Retinal pigment epithelial cell (primary cell): ENCODE measurements around the gene TUBB1.

Experiments
- DNase-seq: peaks from one replicate; pipeline ENCODE4 v3.0.0-alpha.2; 2010; ENCODE audit warnings: low read depth
- H3K4me3 ChIP-seq: 2 replicates; pipeline ENCODE4 v1.5.1; 2011; ENCODE audit warnings: mild to moderate bottlenecking, low read length, control low read depth, moderate library complexity
- TF ChIP-seq, protein P1 (sequence below): conservative IDR thresholded peaks from 2 replicates; pipeline ENCODE4 v1.5.1; 2011; ENCODE audit warnings: low read depth, low read length, control low read depth, inconsistent platforms

Gene TUBB1

DNA sequence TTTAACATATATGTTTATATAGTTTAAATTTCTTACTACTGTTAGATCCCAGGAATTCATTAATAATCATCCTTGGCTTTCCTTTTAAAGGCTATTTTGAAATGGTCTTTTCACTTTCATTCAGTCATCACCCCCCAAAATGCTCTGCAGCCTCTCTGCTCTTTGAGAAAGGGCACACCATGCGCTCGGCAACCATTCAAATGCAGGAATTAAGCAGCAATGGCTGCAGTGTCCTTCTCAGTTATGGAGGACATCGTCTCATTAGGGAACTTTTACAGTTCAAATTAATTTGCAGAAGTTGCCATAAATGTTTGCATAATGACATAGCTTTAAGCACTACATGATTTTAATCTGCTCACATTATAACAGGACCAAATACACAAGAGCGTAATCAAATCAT, 6.3 kb downstream of the TUBB1 start:
- no peak for DNase-seq
- no peak overlapping the region for H3K4me3 ChIP-seq
- TF ChIP-seq, protein P1, sequence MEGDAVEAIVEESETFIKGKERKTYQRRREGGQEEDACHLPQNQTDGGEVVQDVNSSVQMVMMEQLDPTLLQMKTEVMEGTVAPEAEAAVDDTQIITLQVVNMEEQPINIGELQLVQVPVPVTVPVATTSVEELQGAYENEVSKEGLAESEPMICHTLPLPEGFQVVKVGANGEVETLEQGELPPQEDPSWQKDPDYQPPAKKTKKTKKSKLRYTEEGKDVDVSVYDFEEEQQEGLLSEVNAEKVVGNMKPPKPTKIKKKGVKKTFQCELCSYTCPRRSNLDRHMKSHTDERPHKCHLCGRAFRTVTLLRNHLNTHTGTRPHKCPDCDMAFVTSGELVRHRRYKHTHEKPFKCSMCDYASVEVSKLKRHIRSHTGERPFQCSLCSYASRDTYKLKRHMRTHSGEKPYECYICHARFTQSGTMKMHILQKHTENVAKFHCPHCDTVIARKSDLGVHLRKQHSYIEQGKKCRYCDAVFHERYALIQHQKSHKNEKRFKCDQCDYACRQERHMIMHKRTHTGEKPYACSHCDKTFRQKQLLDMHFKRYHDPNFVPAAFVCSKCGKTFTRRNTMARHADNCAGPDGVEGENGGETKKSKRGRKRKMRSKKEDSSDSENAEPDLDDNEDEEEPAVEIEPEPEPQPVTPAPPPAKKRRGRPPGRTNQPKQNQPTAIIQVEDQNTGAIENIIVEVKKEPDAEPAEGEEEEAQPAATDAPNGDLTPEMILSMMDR: no peak

DNA sequence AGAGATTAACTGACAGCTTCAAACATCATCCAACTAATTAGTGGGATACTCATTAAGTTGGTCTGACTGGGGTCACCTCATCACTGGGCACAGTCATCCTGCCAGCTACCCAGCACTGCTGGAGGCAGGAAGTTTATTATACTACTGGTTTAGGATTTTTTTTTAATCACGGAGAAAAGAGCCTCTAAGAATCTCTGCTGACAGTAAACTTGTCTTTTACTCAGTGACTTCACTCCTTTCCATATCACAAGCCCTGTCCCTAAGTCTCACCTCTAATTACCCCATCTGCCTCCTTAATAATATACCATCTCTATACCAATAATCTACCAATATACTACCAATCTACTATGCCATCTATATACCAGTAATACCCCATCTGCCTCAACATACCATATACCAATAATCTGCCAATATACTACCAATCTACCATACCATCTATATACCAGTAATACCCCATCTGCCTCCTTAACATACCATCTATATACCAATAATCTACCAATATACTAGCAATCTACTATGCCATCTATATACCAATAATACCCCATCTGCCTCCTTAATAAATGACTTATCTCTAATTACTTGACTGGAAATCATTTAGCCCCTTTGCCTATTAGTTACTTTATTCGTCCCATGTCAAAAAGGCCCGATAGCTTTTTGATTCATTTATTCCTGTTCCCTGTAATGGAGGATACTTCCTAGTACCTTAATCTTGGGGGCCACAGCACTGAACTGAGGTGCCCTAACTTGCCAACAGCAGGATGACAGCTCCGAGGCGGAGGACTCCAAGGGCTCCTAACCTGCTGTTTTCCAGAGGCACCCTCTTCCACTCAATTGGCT, 7.9 kb downstream of the TUBB1 start:
- TF ChIP-seq, protein P1: no peak
- DNase-seq: no peak
- H3K4me3 ChIP-seq: no peak overlapping the region

DNA sequence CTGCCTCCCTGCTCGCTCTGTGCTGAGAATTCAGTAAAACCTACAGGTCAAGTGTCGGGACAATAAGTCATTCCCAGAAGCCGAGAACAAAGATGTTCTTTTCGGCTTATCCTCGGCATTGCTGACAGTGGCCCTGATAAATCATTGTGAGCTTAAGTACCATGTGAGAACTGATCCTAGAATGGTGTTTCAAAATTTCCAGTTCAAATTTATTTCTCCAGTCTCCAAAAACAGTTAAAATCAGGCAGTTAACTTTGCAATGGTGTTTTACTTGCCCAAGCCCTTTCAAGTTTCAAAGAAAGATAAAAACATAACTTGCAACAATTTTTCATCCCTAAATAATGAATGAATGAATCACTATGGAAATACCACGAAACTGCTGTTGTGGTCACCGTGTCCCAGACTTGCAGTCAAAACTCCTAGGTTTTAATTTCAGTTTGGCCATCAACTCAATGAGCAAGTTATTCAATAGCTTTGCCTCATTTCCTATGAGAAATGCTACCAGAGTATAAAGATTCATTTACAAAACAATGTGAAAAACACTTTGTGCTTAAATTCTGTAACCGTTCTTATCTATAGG, 8.6 kb downstream of the TUBB1 start:
- DNase-seq: no peak
- no peak overlapping the region for H3K4me3 ChIP-seq
- TF ChIP-seq, protein P1: no peak

DNA sequence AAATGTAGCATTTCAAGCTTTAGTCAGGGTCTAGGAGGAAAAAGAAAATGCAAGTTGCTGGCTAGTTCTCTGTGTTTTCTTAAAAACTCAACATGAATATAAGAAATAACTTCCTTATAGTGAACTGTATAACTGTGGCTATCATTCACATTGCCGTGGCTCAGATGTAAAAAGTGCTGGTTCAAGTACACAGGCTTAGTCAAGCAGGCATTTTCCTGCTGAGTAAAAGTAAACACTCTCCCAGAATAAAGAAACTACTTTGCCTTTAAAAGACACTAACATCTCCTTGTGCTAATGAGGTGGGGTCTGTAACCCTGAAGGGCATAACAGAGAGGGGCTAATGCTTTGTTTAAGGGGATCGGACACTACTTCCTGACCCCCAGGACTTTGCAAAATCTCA, 9.6 kb downstream of the TUBB1 start:
- DNase-seq: no peak
- peak overlapping the region; percentile 32 for H3K4me3 ChIP-seq
- TF ChIP-seq, protein P1: no peak

DNA sequence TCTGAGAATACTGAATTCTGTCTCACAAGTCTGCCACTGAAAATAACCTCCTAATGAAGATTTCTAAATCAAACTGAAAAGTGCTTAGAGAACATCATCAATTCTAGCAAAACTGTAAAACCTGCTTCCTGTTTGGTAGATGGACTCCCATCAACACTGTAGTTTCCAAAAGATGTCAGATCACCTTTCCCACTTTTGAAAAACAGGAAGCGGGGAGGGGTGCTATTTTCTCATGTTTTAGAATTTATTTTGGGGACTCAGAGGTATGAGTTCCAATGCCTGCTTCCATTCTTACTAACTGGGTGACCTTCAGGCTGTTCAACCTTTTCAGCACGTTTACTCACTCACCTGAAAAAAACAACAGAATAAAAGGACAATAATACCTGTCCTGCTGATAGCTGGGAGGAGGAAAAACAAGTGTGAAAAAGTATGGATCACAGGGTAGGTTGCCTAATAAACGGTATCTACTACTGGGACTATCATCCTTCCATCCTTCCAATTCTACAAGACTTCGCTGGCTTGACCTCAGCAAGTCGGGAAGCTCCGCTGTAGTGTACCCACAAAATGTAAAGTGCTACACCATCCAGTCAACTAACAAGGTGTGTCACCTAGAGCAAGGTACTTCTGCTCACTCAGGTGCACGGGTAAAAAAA, 11.8 kb downstream of the TUBB1 start:
- TF ChIP-seq, protein P1: no peak
- DNase-seq: no peak
- peak overlapping the region; percentile 75 for H3K4me3 ChIP-seq

DNA sequence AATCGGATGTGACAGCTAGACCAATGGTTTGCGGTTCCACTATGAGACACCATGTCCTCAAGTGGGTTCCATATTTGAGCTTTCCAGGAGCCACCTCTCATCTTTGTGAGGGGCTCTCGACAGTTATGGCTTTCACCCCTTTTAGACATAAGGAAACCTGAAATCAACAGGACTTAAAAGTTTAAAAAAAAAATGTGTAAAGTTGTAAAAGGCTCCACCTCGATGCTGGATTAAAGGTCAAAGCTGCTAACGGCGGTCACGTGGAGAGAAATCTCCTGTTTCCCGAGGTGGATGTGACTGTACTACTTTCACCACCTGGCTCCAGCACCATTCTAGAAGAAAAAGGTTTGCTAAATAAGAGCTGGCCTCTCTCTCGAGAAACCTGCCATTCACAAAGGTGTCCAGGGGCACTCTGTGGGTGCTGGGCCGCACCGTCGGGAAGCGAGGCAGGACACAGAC, 12.4 kb downstream of the TUBB1 start:
- TF ChIP-seq, protein P1: no peak
- no peak for DNase-seq
- peak overlapping the region; percentile 75 for H3K4me3 ChIP-seq
